SIG-M5 treated with dmso at 0.1 percent for 504 hours (cell line): ENCODE data around the gene TCEAL9.
"Not testable (repeated sequence)": the region's sequence is repeated elsewhere in the genome, so short reads cannot be mapped to it uniquely, and the experiment has no call there.

Source experiments
- DNase-seq: peaks from one replicate; lab custom pipeline; 2025; ENCODE audit not compliant: unreplicated experiment; lab: John Stamatoyannopoulos, UW

TCEAL9 gene

GRCh38 chrX:103373581-103373980, 17.3 kb downstream of the TCEAL9 start:
- DNase-seq: no peak

GRCh38 chrX:103376118-103376978, 20.0 kb downstream of the TCEAL9 start, which contains the start of gene BEX3:
Gene BEX3, plus strand, starts transcription at chrX:103376538. Its CDS starts 984 bp downstream, at chrX:103377522.
- DNase-seq: no peak

GRCh38 chrX:103376979-103377324, 20.6 kb downstream of the TCEAL9 start:
- DNase-seq: no peak

GRCh38 chrX:103378990-103379389, 22.7 kb downstream of the TCEAL9 start:
- no peak for DNase-seq

GRCh38 chrX:103382877-103383276, 26.6 kb downstream of the TCEAL9 start:
- no peak for DNase-seq

- no peak for DNase-seq
Observed at GRCh38 chrX:103384672-103385071, 28.4 kb downstream of the TCEAL9 start.

GRCh38 chrX:103385283-103385830, 29.1 kb downstream of the TCEAL9 start:
- not testable (repeated sequence) for DNase-seq

- no peak for DNase-seq
Observed at GRCh38 chrX:103386332-103386731, 30.0 kb downstream of the TCEAL9 start.

- DNase-seq: no peak
Observed at GRCh38 chrX:103393487-103393886, 37.2 kb downstream of the TCEAL9 start.

GRCh38 chrX:103396186-103396585, 39.9 kb downstream of the TCEAL9 start:
- no peak for DNase-seq

GRCh38 chrX:103396660-103397059, 40.4 kb downstream of the TCEAL9 start:
- no peak for DNase-seq

- no peak for DNase-seq
Observed at GRCh38 chrX:103397707-103398106, 41.4 kb downstream of the TCEAL9 start.

- DNase-seq: peak; percentile 23
Observed at GRCh38 chrX:103398421-103398864, 42.1 kb downstream of the TCEAL9 start.

- no peak for DNase-seq
Observed at GRCh38 chrX:103399744-103400143, 43.4 kb downstream of the TCEAL9 start.

GRCh38 chrX:103400931-103401330, 44.6 kb downstream of the TCEAL9 start:
- no peak for DNase-seq

- peak; percentile 1 for DNase-seq
Observed at GRCh38 chrX:103404231-103405008, 48.1 kb downstream of the TCEAL9 start.

- no peak for DNase-seq
Observed at GRCh38 chrX:103405009-103405333, 48.7 kb downstream of the TCEAL9 start.

GRCh38 chrX:103406256-103406655, 50.0 kb downstream of the TCEAL9 start:
- no peak for DNase-seq

- DNase-seq: no peak
Observed at GRCh38 chrX:103407776-103408175, 51.5 kb downstream of the TCEAL9 start.
